NCI-H2081 (cell line): ENCODE results near the gene SLC7A1.

Experiments used
- DNase-seq, 2 experiments: peaks; one replicate each; lab custom pipeline; 2025; lab: John Stamatoyannopoulos, UW

Gene SLC7A1

GRCh38 chr13:29561918-29562317 lies 33.6 kb downstream of the SLC7A1 start:
- DNase-seq = no peak

- no peak for DNase-seq
Measured at GRCh38 chr13:29556742-29557141, 38.7 kb downstream of the SLC7A1 start.

GRCh38 chr13:29551214-29551613 lies 44.3 kb downstream of the SLC7A1 start:
- no peak for DNase-seq

GRCh38 chr13:29550430-29550988 lies 45.0 kb downstream of the SLC7A1 start:
- DNase-seq = no peak

GRCh38 chr13:29548722-29549121 lies 46.8 kb downstream of the SLC7A1 start:
- DNase-seq = no peak

GRCh38 chr13:29547153-29547552 lies 48.3 kb downstream of the SLC7A1 start:
- DNase-seq = no peak

- no peak for DNase-seq
Measured at GRCh38 chr13:29546662-29547061, 48.8 kb downstream of the SLC7A1 start.

GRCh38 chr13:29545988-29546387 lies 49.5 kb downstream of the SLC7A1 start:
- no peak for DNase-seq

- no peak for DNase-seq
Measured at GRCh38 chr13:29543230-29544215, 52.0 kb downstream of the SLC7A1 start.

- no peak for DNase-seq
Measured at GRCh38 chr13:29542381-29542780, 53.1 kb downstream of the SLC7A1 start.

- DNase-seq = no peak
Measured at GRCh38 chr13:29541400-29541799, 54.1 kb downstream of the SLC7A1 start.

GRCh38 chr13:29540799-29541198 lies 54.7 kb downstream of the SLC7A1 start:
- DNase-seq = no peak

- no peak for DNase-seq
Measured at GRCh38 chr13:29540334-29540733, 55.2 kb downstream of the SLC7A1 start.

GRCh38 chr13:29539856-29540255 lies 55.6 kb downstream of the SLC7A1 start:
- DNase-seq = no peak

- DNase-seq = no peak
Measured at GRCh38 chr13:29538652-29539040, 56.8 kb downstream of the SLC7A1 start.

- DNase-seq = no peak
Measured at GRCh38 chr13:29537736-29538651, 57.5 kb downstream of the SLC7A1 start.

GRCh38 chr13:29536853-29537252 lies 58.6 kb downstream of the SLC7A1 start:
- no peak for DNase-seq

- DNase-seq = no peak
Measured at GRCh38 chr13:29535663-29536655, 59.5 kb downstream of the SLC7A1 start.

GRCh38 chr13:29534083-29534482 lies 61.4 kb downstream of the SLC7A1 start:
- DNase-seq = no peak

GRCh38 chr13:29532821-29533220 lies 62.7 kb downstream of the SLC7A1 start:
- no peak for DNase-seq

GRCh38 chr13:29532116-29532515 lies 63.4 kb downstream of the SLC7A1 start:
- DNase-seq = no peak
